ENCODE measurements around the gene CAMK1D. TPM values are rescaled to one million over a fixed set of nuclear protein-coding genes. Genes with fewer than 3 reads are reported as not detected.

CAMK1D gene
- total RNA-seq, 1 donor from 2014 or later, result 58.8 TPM

GRCh38 chr10:12319076-12319475 is 30.3 kb upstream of the CAMK1D start:
- Mint-ChIP-seq H3K4me1 (peaks cover 18% of the 10 kb centered on the region), H3K27ac (no peak overlapping the region), H3K36me3 (ENCODE audit: low read depth) (no peaks in the 10 kb centered on the region), H3K9me3 (no peaks in the 10 kb centered on the region), H3K27me3 (no peaks in the 10 kb centered on the region), H3K4me3 (no peak overlapping the region)
- ATAC-seq (ENCODE audit: low read depth) (no peak), DNase-seq (no peak)
- TF ChIP-seq CTCF (IDR thresholded peaks at IDR 0.05), result no peak
- intact Hi-C loops (cut with micrococcal nuclease), result no loop called here
- POLR2A ChIA-PET, result interaction anchor here (0.6 kb wide), 2 partner anchors 69 to 531 kb away, joined by 3 read pairs; no protein-coding TSS in a partner anchor
- CTCF ChIA-PET, result no interaction called here

- POLR2A ChIA-PET, result interaction anchor here (1.0 kb wide), 1 partner anchor 11 kb away, joined by 3 read pairs; no protein-coding TSS in a partner anchor
- intact Hi-C loops (cut with micrococcal nuclease), result no loop called here
- TF ChIP-seq CTCF (IDR thresholded peaks at IDR 0.05), result no peak
- Mint-ChIP-seq H3K36me3 (ENCODE audit: low read depth) (no peaks in the 10 kb centered on the region), H3K27me3 (no peaks in the 10 kb centered on the region), H3K27ac (no peak overlapping the region), H3K4me1 (peaks cover 20% of the 10 kb centered on the region), H3K4me3 (no peak overlapping the region), H3K9me3 (no peaks in the 10 kb centered on the region)
- ATAC-seq (ENCODE audit: low read depth), result no peak
- no peak for DNase-seq
- CTCF ChIA-PET, result no interaction called here
Measured at GRCh38 chr10:12320892-12321291, 28.5 kb upstream of the CAMK1D start.

- ChIA-PET POLR2A (interaction anchor here (1.0 kb wide), 1 partner anchor 11 kb away, joined by 3 read pairs; no protein-coding TSS in a partner anchor), CTCF (interaction anchor here (1.0 kb wide), 1 partner anchor 57 kb away, joined by 3 read pairs; no protein-coding TSS in a partner anchor)
- no peak for TF ChIP-seq CTCF (IDR thresholded peaks at IDR 0.05)
- no peak for ATAC-seq (ENCODE audit: low read depth)
- no peaks in the 10 kb centered on the region for H3K9me3 Mint-ChIP-seq
- H3K4me1 Mint-ChIP-seq, result peaks cover 20% of the 10 kb centered on the region
- H3K4me3 Mint-ChIP-seq, result no peak overlapping the region
- intact Hi-C loops (cut with micrococcal nuclease), result loop anchor here (2.0 kb wide), 1 partner anchor 335 kb away; no protein-coding TSS in a partner anchor
- H3K27ac Mint-ChIP-seq, result no peak overlapping the region
- no peaks in the 10 kb centered on the region for H3K36me3 Mint-ChIP-seq (ENCODE audit: low read depth)
- H3K27me3 Mint-ChIP-seq, result no peaks in the 10 kb centered on the region
- no peak for DNase-seq
Measured at GRCh38 chr10:12321641-12322040, 27.7 kb upstream of the CAMK1D start.

DNA sequence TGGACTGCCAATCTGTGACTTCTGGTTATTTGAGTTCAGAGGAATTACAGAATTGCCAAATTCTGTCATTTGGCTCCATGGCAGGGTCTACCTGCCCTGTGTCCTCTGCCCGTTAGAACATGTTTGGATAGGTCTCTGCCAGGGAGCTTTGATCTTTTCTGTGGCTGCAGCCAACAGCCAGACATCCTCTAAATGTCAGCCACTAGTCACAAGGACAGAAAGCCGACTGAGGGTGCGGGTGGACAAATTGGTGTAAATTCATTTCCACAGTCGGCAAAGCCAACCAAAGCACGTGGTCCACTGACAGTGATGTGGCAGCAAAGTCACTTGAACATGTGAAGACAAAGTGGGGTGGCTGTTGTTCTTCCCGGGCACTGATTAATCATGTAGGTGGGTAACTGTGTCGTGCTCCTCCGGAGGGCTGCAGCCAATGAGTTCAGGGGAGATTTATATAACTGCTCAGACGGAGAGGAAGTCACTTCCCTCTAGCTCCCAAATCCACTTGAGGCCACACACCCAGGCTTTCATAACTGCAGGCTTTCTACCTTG is 26.7 kb upstream of the CAMK1D start:
- CTCF ChIA-PET, result interaction anchor here (1.1 kb wide), 1 partner anchor 334 kb away, joined by 9 read pairs; no protein-coding TSS in a partner anchor
- ATAC-seq (ENCODE audit: low read depth), result no peak
- POLR2A ChIA-PET, result interaction anchor here (0.5 to 1.3 kb wide), 2 partner anchors 26 to 28 kb away, joined by 3 to 7 read pairs; no protein-coding TSS in a partner anchor
- no peak overlapping the region for H3K27ac Mint-ChIP-seq
- no peaks in the 10 kb centered on the region for H3K27me3 Mint-ChIP-seq
- intact Hi-C loops (cut with micrococcal nuclease), result loop anchor here (1.0 to 2.0 kb wide), 2 partner anchors 334 to 389 kb away; no protein-coding TSS in a partner anchor
- no peak for DNase-seq
- peaks cover 20% of the 10 kb centered on the region for H3K4me1 Mint-ChIP-seq
- no peaks in the 10 kb centered on the region for H3K36me3 Mint-ChIP-seq (ENCODE audit: low read depth)
- no peaks in the 10 kb centered on the region for H3K9me3 Mint-ChIP-seq
- H3K4me3 Mint-ChIP-seq, result peak overlapping the region; percentile 20
- no peak for TF ChIP-seq CTCF (IDR thresholded peaks at IDR 0.05)

GRCh38 chr10:12324530-12324929 is 24.8 kb upstream of the CAMK1D start:
- H3K4me3 Mint-ChIP-seq, result no peak overlapping the region

More at GRCh38 chr10:12324530-12324929, 24.8 kb upstream of the CAMK1D start:
- H3K36me3 Mint-ChIP-seq (ENCODE audit: low read depth), result no peaks in the 10 kb centered on the region
- intact Hi-C loops (cut with micrococcal nuclease), result no loop called here
- DNase-seq (no peak), ATAC-seq (ENCODE audit: low read depth) (no peak)
- peaks cover 17% of the 10 kb centered on the region for H3K4me1 Mint-ChIP-seq
- POLR2A ChIA-PET, result interaction anchor here (0.7 kb wide), 1 partner anchor 14 kb away, joined by 3 read pairs; no protein-coding TSS in a partner anchor
- CTCF ChIA-PET, result interaction anchor here (0.6 to 1.0 kb wide), 5 partner anchors 8 to 332 kb away, joined by 3 to 4 read pairs (median 3); no protein-coding TSS in a partner anchor
- TF ChIP-seq CTCF (IDR thresholded peaks at IDR 0.05), result no peak
- H3K27ac Mint-ChIP-seq, result no peak overlapping the region
- no peaks in the 10 kb centered on the region for H3K27me3 Mint-ChIP-seq
- H3K9me3 Mint-ChIP-seq, result no peaks in the 10 kb centered on the region

Data from activated B cell treated with CpG ODN at 0.5 μM for 24 hours (primary cell).